SK-N-SH (cell line): Measurements from ENCODE around the gene PTGR3. TPM values are rescaled to one million over a fixed set of nuclear protein-coding genes. Genes with fewer than 3 reads are reported as not detected.

Experiments used
- CTCF ChIA-PET: fragments of 300-600, 350-600 bp; formaldehyde crosslinking; extraction: SDS; loops from one replicate; lab custom pipeline; 2021; lab: Yijun Ruan, JAX
- POLR2A ChIA-PET: fragments of 350-600 bp; sonication (Branson Sonifier 250); formaldehyde crosslinking; extraction: SDS; loops from one replicate; lab custom pipeline; 2020; ENCODE audit warnings: antibody characterized with exemption, inconsistent platforms; lab: Yijun Ruan, JAX
- DNase-seq: peaks from one replicate; pipeline ENCODE4 v3.0.0; 2012
- H2AFZ ChIP-seq: fragments of 200-600 bp; sonication (generic); 2 replicates; pipeline ENCODE4 v1.8.1; 2016; ENCODE audit warnings: antibody characterized with exemption, mild to moderate bottlenecking, low read depth
- H3F3A ChIP-seq: fragments of 200-600 bp; sonication (generic); replicated peaks from 2 replicates; pipeline ENCODE3; 2016; ENCODE audit warnings: antibody characterized with exemption, mild to moderate bottlenecking; ENCODE audit not compliant: insufficient read depth
- H3K27ac ChIP-seq, 2 experiments: fragments of 200-500 bp in 1 of 2; fragments of 200-600 bp in 1 of 2; sonication (Bioruptor generic) in 1 of 2; sonication (generic), shearing (Covaris generic) in 1 of 2; 2 replicates each; pipeline versions ENCODE4 v1.5.1 to v1.6.1; 2014 to 2016; ENCODE audit warnings: low read depth in 2 of 2, inconsistent platforms in 1 of 2, low read length in 1 of 2, mild to moderate bottlenecking in 1 of 2, mixed read lengths in 1 of 2
- H3K27me3 ChIP-seq: fragments of 200-600 bp; sonication (generic), shearing (Covaris generic); 2 replicates; pipeline ENCODE4 v1.6.1; 2016; ENCODE audit warnings: mixed run types; ENCODE audit not compliant: insufficient read depth
- H3K36me3 ChIP-seq, 2 experiments: fragments of 200-500 bp in 1 of 2; fragments of 200-600 bp in 1 of 2; sonication (Bioruptor generic) in 1 of 2; sonication (generic) in 1 of 2; replicated peaks in 1 of 2; 2 replicates each; pipeline versions ENCODE3 to v1.5.1; 2014 to 2016; ENCODE audit warnings: low read length in 1 of 2, mild to moderate bottlenecking in 1 of 2; ENCODE audit not compliant: insufficient read depth in 2 of 2, control insufficient read depth in 1 of 2
- H3K4me1 ChIP-seq, 2 experiments: fragments of 200-500 bp in 1 of 2; fragments of 200-600 bp in 1 of 2; sonication (Bioruptor generic) in 1 of 2; sonication (generic), shearing (Covaris generic) in 1 of 2; 2 replicates each; pipeline versions ENCODE4 v1.5.1 to v1.6.1; 2014 to 2016; ENCODE audit warnings: low read depth in 1 of 2, low read length in 1 of 2, mixed run types in 1 of 2; ENCODE audit not compliant: insufficient read depth in 2 of 2, control insufficient read depth in 1 of 2
- H3K4me2 ChIP-seq: fragments of 200-600 bp; sonication (generic), shearing (Covaris generic); 2 replicates; pipeline ENCODE4 v1.6.1; 2017; ENCODE audit warnings: mixed run types
- H3K4me3 ChIP-seq, 2 experiments: fragments of 200-500 bp in 1 of 2; fragments of 200-600 bp in 1 of 2; sonication (Bioruptor generic) in 1 of 2; sonication (generic), shearing (Covaris generic) in 1 of 2; 2 replicates each; pipeline versions ENCODE4 v1.5.1 to v1.8.1; 2014 to 2016; ENCODE audit warnings: low read depth in 2 of 2, inconsistent platforms in 1 of 2, low read length in 1 of 2, mild to moderate bottlenecking in 1 of 2, mixed read lengths in 1 of 2, moderate library complexity in 1 of 2
- H3K79me2 ChIP-seq: fragments of 200-600 bp; sonication (generic); 2 replicates; pipeline ENCODE4 v1.8.1; 2017; ENCODE audit warnings: mild to moderate bottlenecking; ENCODE audit not compliant: insufficient read depth
- H3K9ac ChIP-seq: fragments of 200-600 bp; sonication (generic); 2 replicates; pipeline ENCODE4 v1.6.1; 2017; ENCODE audit warnings: mixed run types
- H3K9me2 ChIP-seq: fragments of 200-600 bp; sonication (generic); 2 replicates; pipeline ENCODE4 v1.6.1; 2017; ENCODE audit warnings: mixed run types
- H3K9me3 ChIP-seq: fragments of 200-600 bp; sonication (generic); 2 replicates; pipeline ENCODE4 v1.6.1; 2017; ENCODE audit warnings: mixed run types, mild to moderate bottlenecking, moderate library complexity
- H4K20me1 ChIP-seq: fragments of 200-600 bp; sonication (generic); 2 replicates; pipeline ENCODE4 v1.6.1; 2017; ENCODE audit warnings: mild to moderate bottlenecking, mixed run types; ENCODE audit not compliant: insufficient read depth
- EZH2phosphoT487 ChIP-seq: fragments of 200-600 bp; sonication (generic); IDR thresholded peaks from 2 replicates; pipeline ENCODE4 v1.6.1; 2017; ENCODE audit warnings: low read depth, mixed run types, mild to moderate bottlenecking, antibody characterized with exemption, moderate library complexity, borderline replicate concordance
- FOSL2 ChIP-seq: IDR thresholded peaks from 2 replicates; pipeline ENCODE4 v1.4.0; 2012; ENCODE audit warnings: low read depth, mild to moderate bottlenecking, moderate library complexity, borderline replicate concordance
- FOXJ3 ChIP-seq: sonication (generic); formaldehyde crosslinking; IDR thresholded peaks from 2 replicates; pipeline ENCODE4 v1.5.1; 2020; ENCODE audit warnings: mild to moderate bottlenecking, missing genetic modification reagents
- GABPA ChIP-seq: IDR thresholded peaks from 2 replicates; pipeline ENCODE4 v1.4.0; 2012; ENCODE audit warnings: low read depth, mild to moderate bottlenecking
- GATA2 ChIP-seq: sonication (generic); formaldehyde crosslinking; IDR thresholded peaks from 2 replicates; pipeline ENCODE4 v1.5.0; 2020; ENCODE audit warnings: mild to moderate bottlenecking, missing genetic modification reagents
- JUND ChIP-seq: IDR thresholded peaks from 2 replicates; pipeline ENCODE4 v1.4.0; 2012
- NRF1 ChIP-seq: IDR thresholded peaks from 2 replicates; pipeline ENCODE4 v1.6.1; 2012; ENCODE audit warnings: low read depth, mild to moderate bottlenecking, low read length
- POLR2AphosphoS5 ChIP-seq: IDR thresholded peaks from 2 replicates; pipeline ENCODE4 v1.6.1; 2012; ENCODE audit warnings: low read depth, low read length
- RAD21 ChIP-seq: IDR thresholded peaks from 2 replicates; pipeline ENCODE4 v1.6.1; 2012; ENCODE audit warnings: mild to moderate bottlenecking, low read length
- RCOR1 ChIP-seq: fragments of 150-350 bp; IDR thresholded peaks from 2 replicates; pipeline ENCODE4 v1.6.1; 2017; ENCODE audit warnings: antibody characterized with exemption, low read length
- SIN3A ChIP-seq: IDR thresholded peaks from 2 replicates; pipeline ENCODE4 v1.6.1; 2012; ENCODE audit warnings: low read depth, mild to moderate bottlenecking, low read length, moderate library complexity, borderline replicate concordance
- SMC3 ChIP-seq: IDR thresholded peaks from 2 replicates; pipeline ENCODE4 v1.6.1; 2012; ENCODE audit warnings: low read depth, low read length, improper control_type of control experiment
- TAF1 ChIP-seq: IDR thresholded peaks from 2 replicates; pipeline ENCODE4 v1.6.1; 2012; ENCODE audit warnings: low read depth, mild to moderate bottlenecking, low read length, moderate library complexity, borderline replicate concordance
- TCF12 ChIP-seq: IDR thresholded peaks from 2 replicates; pipeline ENCODE4 v1.4.0; 2012
- WGBS: methylation state at CpG from one replicate; pipeline ENCODE4 v1.1.6; 2017; ENCODE audit warnings: low lambda C conversion rate; 5-methylcytosine and 5-hydroxymethylcytosine counted together
- polyA plus RNA-seq, 3 experiments: library from polyadenylated mRNA; depleted of rRNA; stranded (reverse); fragments of >200 nt; gene quantifications; 2 replicates each; pipeline ENCODE4 v1.2.3, GENCODE V29; 2012
- TF ChIP-seq, protein P1 (sequence below): IDR thresholded peaks from 2 replicates; pipeline ENCODE4; 2012
- TF ChIP-seq, protein P2 (sequence below): IDR thresholded peaks from 2 replicates; pipeline ENCODE4 v1.4.0; 2012; ENCODE audit warnings: low read depth
- TF ChIP-seq, protein P3 (sequence below): IDR thresholded peaks from 2 replicates; pipeline ENCODE4 v1.4.0; 2012; ENCODE audit warnings: low read depth, borderline replicate concordance
- TF ChIP-seq, protein P4 (sequence below): fragments of 150-350 bp; IDR thresholded peaks from 2 replicates; pipeline ENCODE4 v1.6.1; 2016; ENCODE audit warnings: mild to moderate bottlenecking, low read depth, low read length
- TF ChIP-seq, protein P5 (sequence below): IDR thresholded peaks from 2 replicates; pipeline ENCODE4 v1.6.1; 2012; ENCODE audit warnings: mild to moderate bottlenecking, low read depth, low read length, moderate library complexity

The PTGR3 gene
- polyA plus RNA-seq, 1 of the 3 experiments (the other 2 are of a cell fraction): 20.7 TPM

DNA sequence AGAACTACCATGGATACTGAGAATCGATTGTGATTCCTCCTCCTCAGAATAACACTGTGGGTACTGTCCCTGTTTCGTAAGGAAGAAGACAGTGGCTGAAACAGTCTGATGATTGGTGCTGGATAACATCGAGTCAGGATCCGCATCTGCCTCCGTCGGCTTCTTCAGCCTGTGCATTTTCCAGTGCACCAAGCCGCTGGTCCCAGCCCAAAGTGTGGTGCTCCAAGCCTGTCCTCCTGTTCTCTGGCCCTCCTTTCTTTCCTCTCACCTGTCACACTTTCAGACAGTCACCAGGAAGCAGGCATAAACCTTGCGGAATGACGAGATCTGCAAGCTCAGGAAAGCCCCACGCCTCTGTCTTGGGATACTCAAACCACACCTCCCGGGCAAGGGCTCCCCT lies 30.6 kb downstream of the PTGR3 start:
- Histone ChIP-seq H3K9ac (no peak overlapping the region), H3K4me2 (no peak overlapping the region), H3K9me2 (no peaks in the 10 kb centered on the region), H3K4me3 (no peak overlapping the region), H3K27ac (no peak overlapping the region), H3K27me3 (no peaks in the 10 kb centered on the region), H3K79me2 (no peaks in the 10 kb centered on the region), H3K36me3 (no peaks in the 10 kb centered on the region), H2AFZ (no peak overlapping the region), H3F3A (no peaks in the 10 kb centered on the region), H4K20me1 (no peaks in the 10 kb centered on the region), H3K9me3 (no peaks in the 10 kb centered on the region), H3K4me1 (no peaks in the 10 kb centered on the region)
- no peak for DNase-seq
- TF ChIP-seq EZH2phosphoT487 (no peak), RAD21 (no peak), SIN3A (no peak), SMC3 (no peak), RCOR1 (no peak), POLR2AphosphoS5 (no peak), GATA2 (CRISPR knock-in tag) (no peak)
- TF ChIP-seq, protein P1, sequence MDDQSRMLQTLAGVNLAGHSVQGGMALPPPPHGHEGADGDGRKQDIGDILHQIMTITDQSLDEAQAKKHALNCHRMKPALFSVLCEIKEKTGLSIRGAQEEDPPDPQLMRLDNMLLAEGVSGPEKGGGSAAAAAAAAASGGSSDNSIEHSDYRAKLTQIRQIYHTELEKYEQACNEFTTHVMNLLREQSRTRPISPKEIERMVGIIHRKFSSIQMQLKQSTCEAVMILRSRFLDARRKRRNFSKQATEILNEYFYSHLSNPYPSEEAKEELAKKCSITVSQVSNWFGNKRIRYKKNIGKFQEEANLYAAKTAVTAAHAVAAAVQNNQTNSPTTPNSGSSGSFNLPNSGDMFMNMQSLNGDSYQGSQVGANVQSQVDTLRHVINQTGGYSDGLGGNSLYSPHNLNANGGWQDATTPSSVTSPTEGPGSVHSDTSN: no peak
- TF ChIP-seq, protein P2, sequence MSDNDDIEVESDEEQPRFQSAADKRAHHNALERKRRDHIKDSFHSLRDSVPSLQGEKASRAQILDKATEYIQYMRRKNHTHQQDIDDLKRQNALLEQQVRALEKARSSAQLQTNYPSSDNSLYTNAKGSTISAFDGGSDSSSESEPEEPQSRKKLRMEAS: no peak
- TF ChIP-seq, protein P3, sequence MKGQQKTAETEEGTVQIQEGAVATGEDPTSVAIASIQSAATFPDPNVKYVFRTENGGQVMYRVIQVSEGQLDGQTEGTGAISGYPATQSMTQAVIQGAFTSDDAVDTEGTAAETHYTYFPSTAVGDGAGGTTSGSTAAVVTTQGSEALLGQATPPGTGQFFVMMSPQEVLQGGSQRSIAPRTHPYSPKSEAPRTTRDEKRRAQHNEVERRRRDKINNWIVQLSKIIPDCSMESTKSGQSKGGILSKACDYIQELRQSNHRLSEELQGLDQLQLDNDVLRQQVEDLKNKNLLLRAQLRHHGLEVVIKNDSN: no peak
- POLR2A ChIA-PET: no interaction called here
- CTCF ChIA-PET: no interaction called here
- 83% methylated on average over 11 of the region's 11 CpGs for WGBS

DNA sequence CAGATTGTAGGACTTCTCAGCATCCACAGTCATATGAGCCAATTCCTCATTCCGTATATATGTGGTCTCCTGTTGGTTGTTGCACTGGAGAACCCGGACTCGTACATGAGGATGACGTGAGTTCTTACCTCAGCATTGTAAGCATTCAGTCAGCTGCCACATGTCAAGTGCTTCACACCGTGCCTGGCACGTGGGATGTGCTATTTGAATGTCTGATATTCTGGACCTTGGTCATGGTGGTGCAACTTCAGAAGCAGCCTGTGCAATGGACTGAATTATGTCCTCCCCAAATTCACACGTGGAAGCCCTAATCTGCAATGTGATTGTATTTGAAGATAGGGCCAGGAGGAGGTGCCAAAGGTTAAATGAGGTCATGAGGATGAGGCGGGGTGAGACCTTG lies 32.1 kb downstream of the PTGR3 start:
- WGBS: 81% methylated on average over 8 of the region's 8 CpGs
- TF ChIP-seq TAF1 (no peak), JUND (no peak), POLR2AphosphoS5 (no peak), FOXJ3 (CRISPR knock-in tag) (no peak), GATA2 (CRISPR knock-in tag) (no peak), FOSL2 (no peak), RCOR1 (no peak), GABPA (no peak), TCF12 (no peak), NRF1 (no peak)
- TF ChIP-seq, protein P1: no peak
- TF ChIP-seq, protein P3: no peak
- TF ChIP-seq, protein P4, sequence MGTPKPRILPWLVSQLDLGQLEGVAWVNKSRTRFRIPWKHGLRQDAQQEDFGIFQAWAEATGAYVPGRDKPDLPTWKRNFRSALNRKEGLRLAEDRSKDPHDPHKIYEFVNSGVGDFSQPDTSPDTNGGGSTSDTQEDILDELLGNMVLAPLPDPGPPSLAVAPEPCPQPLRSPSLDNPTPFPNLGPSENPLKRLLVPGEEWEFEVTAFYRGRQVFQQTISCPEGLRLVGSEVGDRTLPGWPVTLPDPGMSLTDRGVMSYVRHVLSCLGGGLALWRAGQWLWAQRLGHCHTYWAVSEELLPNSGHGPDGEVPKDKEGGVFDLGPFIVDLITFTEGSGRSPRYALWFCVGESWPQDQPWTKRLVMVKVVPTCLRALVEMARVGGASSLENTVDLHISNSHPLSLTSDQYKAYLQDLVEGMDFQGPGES: no peak
- TF ChIP-seq, protein P5, sequence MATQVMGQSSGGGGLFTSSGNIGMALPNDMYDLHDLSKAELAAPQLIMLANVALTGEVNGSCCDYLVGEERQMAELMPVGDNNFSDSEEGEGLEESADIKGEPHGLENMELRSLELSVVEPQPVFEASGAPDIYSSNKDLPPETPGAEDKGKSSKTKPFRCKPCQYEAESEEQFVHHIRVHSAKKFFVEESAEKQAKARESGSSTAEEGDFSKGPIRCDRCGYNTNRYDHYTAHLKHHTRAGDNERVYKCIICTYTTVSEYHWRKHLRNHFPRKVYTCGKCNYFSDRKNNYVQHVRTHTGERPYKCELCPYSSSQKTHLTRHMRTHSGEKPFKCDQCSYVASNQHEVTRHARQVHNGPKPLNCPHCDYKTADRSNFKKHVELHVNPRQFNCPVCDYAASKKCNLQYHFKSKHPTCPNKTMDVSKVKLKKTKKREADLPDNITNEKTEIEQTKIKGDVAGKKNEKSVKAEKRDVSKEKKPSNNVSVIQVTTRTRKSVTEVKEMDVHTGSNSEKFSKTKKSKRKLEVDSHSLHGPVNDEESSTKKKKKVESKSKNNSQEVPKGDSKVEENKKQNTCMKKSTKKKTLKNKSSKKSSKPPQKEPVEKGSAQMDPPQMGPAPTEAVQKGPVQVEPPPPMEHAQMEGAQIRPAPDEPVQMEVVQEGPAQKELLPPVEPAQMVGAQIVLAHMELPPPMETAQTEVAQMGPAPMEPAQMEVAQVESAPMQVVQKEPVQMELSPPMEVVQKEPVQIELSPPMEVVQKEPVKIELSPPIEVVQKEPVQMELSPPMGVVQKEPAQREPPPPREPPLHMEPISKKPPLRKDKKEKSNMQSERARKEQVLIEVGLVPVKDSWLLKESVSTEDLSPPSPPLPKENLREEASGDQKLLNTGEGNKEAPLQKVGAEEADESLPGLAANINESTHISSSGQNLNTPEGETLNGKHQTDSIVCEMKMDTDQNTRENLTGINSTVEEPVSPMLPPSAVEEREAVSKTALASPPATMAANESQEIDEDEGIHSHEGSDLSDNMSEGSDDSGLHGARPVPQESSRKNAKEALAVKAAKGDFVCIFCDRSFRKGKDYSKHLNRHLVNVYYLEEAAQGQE: no peak

More for the DNA sequence above, 32.1 kb downstream of the PTGR3 start:
- DNase-seq: no peak
- Histone ChIP-seq H3K27ac (no peak overlapping the region), H2AFZ (no peak overlapping the region), H3K9me3 (no peaks in the 10 kb centered on the region), H3K4me1 (no peaks in the 10 kb centered on the region), H3K4me3 (no peak overlapping the region), H3F3A (no peaks in the 10 kb centered on the region), H3K36me3 (no peaks in the 10 kb centered on the region), H4K20me1 (no peaks in the 10 kb centered on the region), H3K9ac (no peak overlapping the region), H3K79me2 (no peaks in the 10 kb centered on the region), H3K27me3 (no peaks in the 10 kb centered on the region), H3K4me2 (no peak overlapping the region), H3K9me2 (no peaks in the 10 kb centered on the region)
- ChIA-PET CTCF (interaction anchor here (1.0 kb wide), 1 partner anchor 15 kb away, joined by 3 read pairs; no protein-coding TSS in a partner anchor), POLR2A (no interaction called here)
